Right atrium auricular region (tissue), 2 donors: Measurements from ENCODE around the gene ERN1. TPM values are rescaled to one million over a fixed set of nuclear protein-coding genes. Genes with fewer than 3 reads are reported as not detected.

Experiments
- DNase-seq: peaks from one replicate; pipeline ENCODE4 v3.0.0-alpha.2; 2019; ENCODE audit warnings: low spot score
- H3K27ac ChIP-seq, 2 donors: fragments of 200-600 bp; sonication (generic); 1 replicate in 1 of 2; 2 replicates in 1 of 2; pipeline ENCODE4 v1.5.1; 2016 to 2019
- H3K27me3 ChIP-seq, 2 donors: fragments of 200-600 bp; sonication (generic); one replicate each; pipeline versions ENCODE4 v1.5.1 to v1.6.0; 2017 to 2019
- H3K36me3 ChIP-seq: fragments of 200-600 bp; sonication (generic); one replicate; pipeline ENCODE4 v1.5.1; 2016
- H3K4me1 ChIP-seq, 2 donors: fragments of 200-600 bp; sonication (generic); one replicate each; pipeline versions ENCODE4 v1.5.1 to v1.6.0; 2017 to 2019
- H3K4me3 ChIP-seq, 2 donors: fragments of 200-600 bp; sonication (generic); 1 replicate in 1 of 2; 2 replicates in 1 of 2; pipeline ENCODE4 v1.5.1; 2017 to 2019; ENCODE audit warnings: mild to moderate bottlenecking in 1 of 2, moderate library complexity in 1 of 2
- H3K9me3 ChIP-seq, 2 donors: fragments of 200-600 bp; sonication (generic); one replicate each; pipeline ENCODE4 v1.5.1; 2019
- total RNA-seq, 2 donors: library from RNA; depleted of rRNA; stranded (reverse); fragments of >200 nt; gene quantifications; one replicate each; pipeline ENCODE4 v1.1.0, GENCODE V29; 2016
- TF ChIP-seq, protein P1 (sequence below), 2 donors: fragments of 200-600 bp; sonication (generic); IDR thresholded peaks; one replicate each; pipeline ENCODE4 v1.5.1; 2019; ENCODE audit warnings: antibody characterized with exemption in 2 of 2

ERN1 gene
- total RNA-seq, 2 donors from 2014 or later = 7.0 to 11.9 TPM

DNA sequence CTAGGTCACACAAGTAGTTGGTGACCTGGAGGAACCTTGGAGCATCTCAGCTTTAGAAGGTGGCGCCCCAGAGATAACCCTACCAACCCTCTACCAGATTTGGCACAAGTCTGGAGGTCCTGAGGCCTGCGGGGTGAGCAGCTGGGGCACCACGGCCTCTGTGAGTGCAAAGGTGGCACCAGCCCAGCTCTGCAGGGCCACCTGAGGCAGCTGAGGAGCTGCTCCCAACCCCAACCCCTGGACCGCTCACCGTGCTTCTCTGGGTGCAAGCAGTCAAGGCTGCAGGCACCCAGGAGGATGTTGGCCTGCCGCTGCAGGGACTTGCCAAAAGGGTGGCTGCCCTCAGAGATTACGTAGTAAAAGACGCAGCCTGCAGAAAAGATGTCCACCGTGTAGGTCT is 81.1 kb downstream of the ERN1 start:
- H3K27me3 ChIP-seq = no peaks in the 10 kb centered on the region
- TF ChIP-seq, protein P1, sequence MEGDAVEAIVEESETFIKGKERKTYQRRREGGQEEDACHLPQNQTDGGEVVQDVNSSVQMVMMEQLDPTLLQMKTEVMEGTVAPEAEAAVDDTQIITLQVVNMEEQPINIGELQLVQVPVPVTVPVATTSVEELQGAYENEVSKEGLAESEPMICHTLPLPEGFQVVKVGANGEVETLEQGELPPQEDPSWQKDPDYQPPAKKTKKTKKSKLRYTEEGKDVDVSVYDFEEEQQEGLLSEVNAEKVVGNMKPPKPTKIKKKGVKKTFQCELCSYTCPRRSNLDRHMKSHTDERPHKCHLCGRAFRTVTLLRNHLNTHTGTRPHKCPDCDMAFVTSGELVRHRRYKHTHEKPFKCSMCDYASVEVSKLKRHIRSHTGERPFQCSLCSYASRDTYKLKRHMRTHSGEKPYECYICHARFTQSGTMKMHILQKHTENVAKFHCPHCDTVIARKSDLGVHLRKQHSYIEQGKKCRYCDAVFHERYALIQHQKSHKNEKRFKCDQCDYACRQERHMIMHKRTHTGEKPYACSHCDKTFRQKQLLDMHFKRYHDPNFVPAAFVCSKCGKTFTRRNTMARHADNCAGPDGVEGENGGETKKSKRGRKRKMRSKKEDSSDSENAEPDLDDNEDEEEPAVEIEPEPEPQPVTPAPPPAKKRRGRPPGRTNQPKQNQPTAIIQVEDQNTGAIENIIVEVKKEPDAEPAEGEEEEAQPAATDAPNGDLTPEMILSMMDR (IDR thresholded peaks at IDR 0.05) = no peak
- H3K9me3 ChIP-seq = no peaks in the 10 kb centered on the region
- H3K4me1 ChIP-seq = no peaks in the 10 kb centered on the region
- no peak overlapping the region for H3K27ac ChIP-seq
- H3K4me3 ChIP-seq = no peak overlapping the region
- peaks cover 79% of the 10 kb centered on the region for H3K36me3 ChIP-seq
- no peak for DNase-seq

DNA sequence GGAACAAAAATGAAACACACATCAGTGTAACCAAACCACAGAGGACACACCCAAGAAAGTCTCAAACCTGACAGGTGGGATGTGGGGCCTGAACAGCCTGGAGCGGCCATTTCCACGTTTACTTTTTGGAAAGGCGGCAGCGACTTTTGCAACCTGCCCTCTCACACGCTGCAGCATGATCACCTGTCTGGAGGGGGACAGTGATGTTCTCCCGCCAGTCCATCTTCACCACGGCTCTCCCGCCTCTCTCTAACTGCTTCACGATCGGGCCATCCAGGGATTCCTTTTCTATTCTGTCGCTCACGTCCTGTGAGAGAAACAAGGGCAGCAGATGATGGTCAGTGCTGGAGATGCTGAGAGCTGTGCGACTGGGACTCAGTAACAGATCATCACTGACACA is 84.8 kb downstream of the ERN1 start:
- no peak overlapping the region for H3K4me3 ChIP-seq
- H3K9me3 ChIP-seq = no peaks in the 10 kb centered on the region
- no peaks in the 10 kb centered on the region for H3K4me1 ChIP-seq
- DNase-seq = no peak
- peaks cover 62% of the 10 kb centered on the region for H3K36me3 ChIP-seq
- H3K27ac ChIP-seq = no peak overlapping the region
- TF ChIP-seq, protein P1 (IDR thresholded peaks at IDR 0.05) = no peak
- H3K27me3 ChIP-seq = no peaks in the 10 kb centered on the region

DNA sequence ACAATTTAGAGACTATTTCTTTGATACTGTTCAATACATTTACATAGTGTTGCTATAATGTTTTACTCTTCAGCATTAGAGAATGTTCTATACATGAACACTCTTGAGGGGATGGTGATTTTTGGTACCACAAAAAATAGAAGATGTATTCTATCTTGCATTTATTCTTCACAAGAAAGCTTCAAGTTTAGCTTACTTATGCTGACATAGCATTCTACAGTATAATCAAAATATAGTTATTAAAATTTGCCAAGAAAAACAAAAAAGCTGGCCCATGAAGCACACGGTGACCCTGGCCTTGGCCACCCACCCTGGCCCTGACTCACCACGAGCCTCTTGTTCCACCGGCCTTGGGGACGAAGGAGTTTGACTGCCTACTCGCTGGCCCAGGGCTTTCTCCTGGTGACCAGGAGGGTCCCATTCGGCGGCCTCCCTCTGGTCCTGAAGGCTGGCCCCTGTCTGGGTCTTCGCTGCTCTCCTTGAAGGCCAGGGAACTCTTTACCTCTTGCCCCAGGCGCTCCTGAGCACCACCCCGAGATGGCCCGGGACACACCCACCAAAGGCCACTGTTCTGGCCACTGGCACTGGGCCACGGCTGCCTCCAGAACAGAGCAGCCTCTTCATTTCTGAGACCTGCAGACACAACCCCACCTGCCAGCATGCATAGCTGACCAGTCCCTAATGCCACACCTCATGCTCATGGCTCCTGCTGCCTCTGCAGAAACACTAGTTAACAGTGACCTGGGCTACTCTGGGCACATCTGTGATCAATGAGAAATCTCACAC is 87.1 kb downstream of the ERN1 start:
- no peak overlapping the region for H3K27ac ChIP-seq
- no peaks in the 10 kb centered on the region for H3K9me3 ChIP-seq
- H3K27me3 ChIP-seq = no peaks in the 10 kb centered on the region
- H3K4me3 ChIP-seq = no peak overlapping the region
- no peak for DNase-seq
- no peaks in the 10 kb centered on the region for H3K4me1 ChIP-seq
- TF ChIP-seq, protein P1 (IDR thresholded peaks at IDR 0.05) = no peak
- peaks cover 45% of the 10 kb centered on the region for H3K36me3 ChIP-seq

DNA sequence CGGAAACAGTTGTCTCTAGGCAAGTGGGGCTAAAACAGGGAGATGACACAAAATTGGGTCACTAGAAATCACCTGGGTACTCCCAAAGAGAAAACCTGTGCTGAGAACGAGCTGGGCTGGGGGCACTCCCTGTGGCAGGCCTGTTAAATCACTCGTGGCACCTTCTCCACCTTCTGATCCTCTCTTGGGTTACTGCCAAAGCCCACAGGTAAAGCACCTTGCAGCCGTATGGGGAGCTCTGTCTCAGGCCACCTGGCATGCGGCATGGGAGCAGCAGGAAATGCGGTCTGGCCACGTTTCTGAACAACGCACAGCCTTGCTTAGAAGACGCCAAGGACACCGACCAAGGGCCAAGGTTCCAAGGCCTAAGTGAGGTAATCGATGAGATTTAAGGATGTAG is 88.0 kb downstream of the ERN1 start:
- peaks cover 40% of the 10 kb centered on the region for H3K36me3 ChIP-seq
- H3K9me3 ChIP-seq = no peaks in the 10 kb centered on the region
- no peak overlapping the region for H3K27ac ChIP-seq
- H3K4me1 ChIP-seq = no peaks in the 10 kb centered on the region
- DNase-seq = no peak
- TF ChIP-seq, protein P1 (IDR thresholded peaks at IDR 0.05) = no peak
- H3K4me3 ChIP-seq = no peak overlapping the region
- no peaks in the 10 kb centered on the region for H3K27me3 ChIP-seq

DNA sequence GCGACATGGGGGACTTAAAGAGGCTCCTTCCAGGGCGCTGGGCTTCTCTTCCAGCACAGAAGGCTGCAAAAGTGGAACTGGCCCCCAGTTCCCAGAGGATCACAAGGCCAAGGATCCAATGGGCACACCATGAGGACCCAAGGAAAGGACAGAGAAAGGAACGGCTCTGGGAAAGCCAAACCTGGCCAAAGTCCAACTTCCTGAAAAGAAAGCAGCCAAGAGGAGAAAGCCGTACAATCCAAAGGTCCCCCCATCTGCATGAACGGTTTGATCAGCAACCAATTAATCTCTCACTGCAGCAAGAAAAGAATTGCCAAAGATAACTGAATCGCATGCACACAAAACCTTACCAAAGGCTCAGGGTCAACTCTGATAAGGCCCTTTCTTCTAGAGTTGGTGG is 89.7 kb downstream of the ERN1 start:
- Histone ChIP-seq H3K4me1 (no peaks in the 10 kb centered on the region), H3K9me3 (no peaks in the 10 kb centered on the region), H3K4me3 (no peak overlapping the region), H3K27ac (no peak overlapping the region), H3K27me3 (no peaks in the 10 kb centered on the region), H3K36me3 (peaks cover 24% of the 10 kb centered on the region)
- TF ChIP-seq, protein P1 (IDR thresholded peaks at IDR 0.05) = no peak
- DNase-seq = no peak

DNA sequence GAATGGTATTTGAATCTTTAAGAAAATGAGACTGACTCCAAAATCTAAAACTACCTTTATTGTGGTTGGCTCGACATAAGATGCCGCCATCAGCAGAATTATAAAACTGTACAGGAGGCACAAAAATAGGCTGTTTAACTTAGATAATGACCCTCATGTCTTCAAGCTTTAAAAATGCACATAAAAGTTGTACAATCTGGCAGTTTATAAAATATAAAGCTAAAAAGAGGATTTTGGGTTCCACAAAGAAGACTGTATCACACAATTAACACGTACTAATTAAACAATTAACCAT is 90.9 kb downstream of the ERN1 start:
- H3K4me3 ChIP-seq = no peak overlapping the region
- H3K27me3 ChIP-seq = no peaks in the 10 kb centered on the region
- TF ChIP-seq, protein P1 (IDR thresholded peaks at IDR 0.05) = no peak
- DNase-seq = no peak
- H3K4me1 ChIP-seq = no peaks in the 10 kb centered on the region
- H3K27ac ChIP-seq = no peak overlapping the region
- peaks cover 12% of the 10 kb centered on the region for H3K36me3 ChIP-seq
- no peaks in the 10 kb centered on the region for H3K9me3 ChIP-seq
